ENCODE measurements around the gene NCAM1. TPM values are rescaled to one million over a fixed set of nuclear protein-coding genes. Genes with fewer than 3 reads are reported as not detected.

NCAM1 gene
- total and polyA plus RNA-seq, 2 experiments from 2014 or later: 0.76 to 1.6 TPM

GRCh38 chr11:113091481-113091780 lies 130.2 kb downstream of the NCAM1 start (continued):
- TF ChIP-seq ZNF462 (CRISPR knock-in tag; IDR thresholded peaks at IDR 0.05): no peak
- TF ChIP-seq STAT1 (IDR thresholded peaks at IDR 0.05; ENCODE audit: unreplicated experiment): no peak
- no peak for TF ChIP-seq ZNF331 (CRISPR knock-in tag; IDR thresholded peaks at IDR 0.05; ENCODE audit: low read depth)
- TF ChIP-seq EZH2phosphoT487 (IDR thresholded peaks at IDR 0.05; ENCODE audit: unreplicated experiment): no peak
- TF ChIP-seq, protein P1, sequence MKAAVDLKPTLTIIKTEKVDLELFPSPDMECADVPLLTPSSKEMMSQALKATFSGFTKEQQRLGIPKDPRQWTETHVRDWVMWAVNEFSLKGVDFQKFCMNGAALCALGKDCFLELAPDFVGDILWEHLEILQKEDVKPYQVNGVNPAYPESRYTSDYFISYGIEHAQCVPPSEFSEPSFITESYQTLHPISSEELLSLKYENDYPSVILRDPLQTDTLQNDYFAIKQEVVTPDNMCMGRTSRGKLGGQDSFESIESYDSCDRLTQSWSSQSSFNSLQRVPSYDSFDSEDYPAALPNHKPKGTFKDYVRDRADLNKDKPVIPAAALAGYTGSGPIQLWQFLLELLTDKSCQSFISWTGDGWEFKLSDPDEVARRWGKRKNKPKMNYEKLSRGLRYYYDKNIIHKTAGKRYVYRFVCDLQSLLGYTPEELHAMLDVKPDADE (IDR thresholded peaks at IDR 0.05): no peak
- TF ChIP-seq ZNF114 (CRISPR knock-in tag; IDR thresholded peaks at IDR 0.05): no peak
- TF ChIP-seq JUNB (IDR thresholded peaks at IDR 0.05; ENCODE audit: unreplicated experiment): no peak

GRCh38 chr11:113096648-113097047 lies 135.4 kb downstream of the NCAM1 start:
- H3F3A ChIP-seq (replicated peaks; ENCODE audit: low read depth): no peaks in the 10 kb centered on the region
- no peaks in the 10 kb centered on the region for H3K9me3 Mint-ChIP-seq
- no peak overlapping the region for H3K4me2 ChIP-seq
- no peaks in the 10 kb centered on the region for H3K36me3 Mint-ChIP-seq (ENCODE audit: low read depth)
- 0 out of 2 replicates have a peak, but pooled peaks cover 7% of the 10 kb centered on the region for H3K27me3 ChIP-seq (ENCODE audit: insufficient read depth)
- H3K27me3 Mint-ChIP-seq (ENCODE audit: insufficient read depth, low read depth, poor library complexity): peaks cover 4% of the 10 kb centered on the region
- no peak overlapping the region for H2AFZ ChIP-seq
- peaks cover 3% of the 10 kb centered on the region; the same call in 1 of the 3 replicates for H3K4me1 Mint-ChIP-seq
- H3K27ac ChIP-seq (ENCODE audit: low read depth): no peak overlapping the region
- H3K27ac Mint-ChIP-seq: no peak overlapping the region
- H4K20me1 ChIP-seq (replicated peaks; ENCODE audit: insufficient read depth): no peaks in the 10 kb centered on the region
- ATAC-seq (no peak), DNase-seq (ENCODE audit: low spot score) (no peak)
- H3K4me1 ChIP-seq (ENCODE audit: insufficient read depth): no peaks in the 10 kb centered on the region
- H3K79me2 ChIP-seq (replicated peaks; ENCODE audit: insufficient read depth): no peaks in the 10 kb centered on the region
- H3K4me3 Mint-ChIP-seq: no peak overlapping the region
- H3K36me3 ChIP-seq (ENCODE audit: insufficient read depth): no peaks in the 10 kb centered on the region
- no peaks in the 10 kb centered on the region for H3K9me2 ChIP-seq (ENCODE audit: insufficient read depth)
- H3K4me3 ChIP-seq: no peak overlapping the region
- TF ChIP-seq REST (IDR thresholded peaks at IDR 0.05; ENCODE audit: unreplicated experiment) (no peak), EZH2 (IDR thresholded peaks at IDR 0.05; ENCODE audit: low read depth, unreplicated experiment) (no peak), POLR2AphosphoS5 (IDR thresholded peaks at IDR 0.05; ENCODE audit: low read depth) (no peak), CREB1 (CRISPR knock-in tag; IDR thresholded peaks at IDR 0.05; ENCODE audit: low read depth) (no peak), ZNF331 (CRISPR knock-in tag; IDR thresholded peaks at IDR 0.05; ENCODE audit: low read depth) (no peak), ZNF114 (CRISPR knock-in tag; IDR thresholded peaks at IDR 0.05) (no peak)
- TF ChIP-seq, protein P1 (IDR thresholded peaks at IDR 0.05): no peak
